NCI-H187 treated with DMSO at 0.1 percent for 48 hours (cell line): ENCODE data around the gene UFL1.

Experiments
- DNase-seq: peaks from one replicate; lab custom pipeline; 2025; lab: John Stamatoyannopoulos, UW

Gene UFL1

DNA sequence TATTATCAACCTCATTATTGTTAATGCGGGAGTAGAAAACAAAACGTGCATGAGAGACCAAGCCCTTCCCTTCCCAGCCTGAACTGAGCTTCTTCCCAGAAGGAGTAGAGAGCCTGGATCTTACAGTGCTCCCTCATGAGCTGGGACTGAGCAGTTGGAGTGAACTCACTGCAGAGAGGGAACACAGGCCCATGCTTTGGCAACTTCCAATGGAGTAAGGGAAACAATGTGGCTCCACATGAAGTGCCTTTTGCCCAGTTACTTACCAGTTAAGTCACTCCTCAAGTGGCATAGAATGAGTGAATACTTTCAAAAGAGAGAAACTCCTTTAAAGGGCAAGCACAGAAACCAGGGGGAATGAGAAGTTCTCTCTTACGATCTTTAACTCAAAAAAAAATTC, 53.8 kb downstream of the UFL1 start:
- no peak for DNase-seq

DNA sequence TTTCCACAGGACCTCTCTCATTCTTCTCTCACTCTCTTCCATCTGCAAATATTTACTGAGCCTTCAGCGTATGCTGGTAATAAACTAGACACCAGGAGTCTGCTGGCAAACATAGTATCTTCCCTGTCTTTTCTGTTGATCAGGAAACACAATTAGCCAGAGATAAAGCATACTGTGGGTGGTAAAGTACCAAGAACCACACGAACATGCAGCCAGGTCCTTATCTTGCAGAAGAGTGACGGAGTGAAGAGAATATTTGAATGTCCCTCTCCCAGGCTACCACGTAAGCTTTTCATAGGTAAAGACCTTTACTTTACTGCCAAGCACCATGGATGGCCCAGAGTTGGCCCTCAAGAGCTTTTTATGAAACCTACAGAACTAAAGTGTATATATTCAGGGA, 54.6 kb downstream of the UFL1 start:
- DNase-seq, result no peak

DNA sequence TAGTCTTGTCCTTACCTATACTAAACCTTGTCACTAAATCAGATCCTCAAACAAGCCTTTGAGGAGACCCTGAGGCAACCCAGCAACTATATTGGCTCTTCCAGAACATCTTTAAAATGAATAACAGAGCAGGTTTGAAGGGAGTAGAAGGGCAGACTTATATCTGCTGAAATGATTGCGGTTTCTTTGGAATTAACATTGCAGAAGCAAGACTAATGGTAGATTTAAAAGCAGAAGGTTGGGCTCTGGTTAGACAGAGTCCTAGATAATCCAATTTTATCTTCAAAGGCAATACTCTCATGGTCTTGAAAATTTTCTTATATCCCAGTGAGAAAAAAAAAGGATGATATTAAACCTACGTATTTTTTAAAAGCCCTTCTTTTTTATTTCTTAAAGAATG, 60.4 kb downstream of the UFL1 start:
- no peak for DNase-seq

- DNase-seq, result no peak
Measured at GRCh38 chr6:96582436-96582835, 60.8 kb downstream of the UFL1 start.

- DNase-seq, result peak; percentile 93
Measured at GRCh38 chr6:96604420-96604819, 82.8 kb downstream of the UFL1 start.
